A549 (cell line): ENCODE results near the gene TP53I11.

Experiments used
- BHLHE40 ChIP-seq: IDR thresholded peaks from 2 replicates; pipeline ENCODE4 v1.6.1; 2012; ENCODE audit warnings: low read depth, low read length, inconsistent platforms
- CHD2 ChIP-seq: fragments of 150-350 bp; IDR thresholded peaks from 2 replicates; pipeline ENCODE4 v1.6.1; 2014; ENCODE audit warnings: low read length; ENCODE audit not compliant: partially characterized antibody
- FOSL2 ChIP-seq, 2 experiments: fragments of 450-650 bp in 1 of 2; fragments of >200 bp in 1 of 2; sonication (Bioruptor Twin) in 1 of 2; formaldehyde crosslinking; IDR thresholded peaks; 2 replicates each; pipeline versions ENCODE4 v1.5.0 to v1.6.1; 2016 to 2020; ENCODE audit warnings: mild to moderate bottlenecking in 1 of 2, moderate library complexity in 1 of 2
- GATA3 ChIP-seq: IDR thresholded peaks from 2 replicates; pipeline ENCODE4 v1.6.1; 2012; ENCODE audit warnings: borderline replicate concordance
- POLR2A ChIP-seq: IDR thresholded peaks from 2 replicates; pipeline ENCODE4 v1.6.1; 2012; ENCODE audit warnings: mild to moderate bottlenecking, low read length
- RCOR1 ChIP-seq: fragments of 150-350 bp; IDR thresholded peaks from 2 replicates; pipeline ENCODE4 v1.6.1; 2014; ENCODE audit warnings: antibody characterized with exemption, low read length, low read depth
- SMC3 ChIP-seq: fragments of >200 bp; sonication (Bioruptor Twin); formaldehyde crosslinking; IDR thresholded peaks from 3 replicates; pipeline ENCODE4 v1.6.1; 2018; ENCODE audit warnings: inconsistent platforms
- TF ChIP-seq, protein P1 (sequence below): fragments of >200 bp; sonication (Bioruptor Twin); formaldehyde crosslinking; IDR thresholded peaks from 3 replicates; pipeline ENCODE4 v1.5.1; 2016
- TF ChIP-seq, protein P2 (sequence below): fragments of 200-600 bp; sonication (generic); IDR thresholded peaks from 2 replicates; pipeline ENCODE4 v1.6.1; 2016; ENCODE audit warnings: antibody characterized with exemption, mild to moderate bottlenecking, moderate library complexity

- TF ChIP-seq POLR2A (no peak), RCOR1 (no peak), GATA3 (no peak), SMC3 (no peak), FOSL2 (IDR thresholded peaks at IDR 0.05) (no peak), FOSL2 (CRISPR knock-in tag; IDR thresholded peaks at IDR 0.05) (no peak), CHD2 (no peak), BHLHE40 (no peak)
- TF ChIP-seq, protein P1, sequence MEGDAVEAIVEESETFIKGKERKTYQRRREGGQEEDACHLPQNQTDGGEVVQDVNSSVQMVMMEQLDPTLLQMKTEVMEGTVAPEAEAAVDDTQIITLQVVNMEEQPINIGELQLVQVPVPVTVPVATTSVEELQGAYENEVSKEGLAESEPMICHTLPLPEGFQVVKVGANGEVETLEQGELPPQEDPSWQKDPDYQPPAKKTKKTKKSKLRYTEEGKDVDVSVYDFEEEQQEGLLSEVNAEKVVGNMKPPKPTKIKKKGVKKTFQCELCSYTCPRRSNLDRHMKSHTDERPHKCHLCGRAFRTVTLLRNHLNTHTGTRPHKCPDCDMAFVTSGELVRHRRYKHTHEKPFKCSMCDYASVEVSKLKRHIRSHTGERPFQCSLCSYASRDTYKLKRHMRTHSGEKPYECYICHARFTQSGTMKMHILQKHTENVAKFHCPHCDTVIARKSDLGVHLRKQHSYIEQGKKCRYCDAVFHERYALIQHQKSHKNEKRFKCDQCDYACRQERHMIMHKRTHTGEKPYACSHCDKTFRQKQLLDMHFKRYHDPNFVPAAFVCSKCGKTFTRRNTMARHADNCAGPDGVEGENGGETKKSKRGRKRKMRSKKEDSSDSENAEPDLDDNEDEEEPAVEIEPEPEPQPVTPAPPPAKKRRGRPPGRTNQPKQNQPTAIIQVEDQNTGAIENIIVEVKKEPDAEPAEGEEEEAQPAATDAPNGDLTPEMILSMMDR: no peak
- TF ChIP-seq, protein P2, sequence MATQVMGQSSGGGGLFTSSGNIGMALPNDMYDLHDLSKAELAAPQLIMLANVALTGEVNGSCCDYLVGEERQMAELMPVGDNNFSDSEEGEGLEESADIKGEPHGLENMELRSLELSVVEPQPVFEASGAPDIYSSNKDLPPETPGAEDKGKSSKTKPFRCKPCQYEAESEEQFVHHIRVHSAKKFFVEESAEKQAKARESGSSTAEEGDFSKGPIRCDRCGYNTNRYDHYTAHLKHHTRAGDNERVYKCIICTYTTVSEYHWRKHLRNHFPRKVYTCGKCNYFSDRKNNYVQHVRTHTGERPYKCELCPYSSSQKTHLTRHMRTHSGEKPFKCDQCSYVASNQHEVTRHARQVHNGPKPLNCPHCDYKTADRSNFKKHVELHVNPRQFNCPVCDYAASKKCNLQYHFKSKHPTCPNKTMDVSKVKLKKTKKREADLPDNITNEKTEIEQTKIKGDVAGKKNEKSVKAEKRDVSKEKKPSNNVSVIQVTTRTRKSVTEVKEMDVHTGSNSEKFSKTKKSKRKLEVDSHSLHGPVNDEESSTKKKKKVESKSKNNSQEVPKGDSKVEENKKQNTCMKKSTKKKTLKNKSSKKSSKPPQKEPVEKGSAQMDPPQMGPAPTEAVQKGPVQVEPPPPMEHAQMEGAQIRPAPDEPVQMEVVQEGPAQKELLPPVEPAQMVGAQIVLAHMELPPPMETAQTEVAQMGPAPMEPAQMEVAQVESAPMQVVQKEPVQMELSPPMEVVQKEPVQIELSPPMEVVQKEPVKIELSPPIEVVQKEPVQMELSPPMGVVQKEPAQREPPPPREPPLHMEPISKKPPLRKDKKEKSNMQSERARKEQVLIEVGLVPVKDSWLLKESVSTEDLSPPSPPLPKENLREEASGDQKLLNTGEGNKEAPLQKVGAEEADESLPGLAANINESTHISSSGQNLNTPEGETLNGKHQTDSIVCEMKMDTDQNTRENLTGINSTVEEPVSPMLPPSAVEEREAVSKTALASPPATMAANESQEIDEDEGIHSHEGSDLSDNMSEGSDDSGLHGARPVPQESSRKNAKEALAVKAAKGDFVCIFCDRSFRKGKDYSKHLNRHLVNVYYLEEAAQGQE: no peak
These were observed 12.5 kb upstream of the TP53I11 start for GRCh38 chr11:44963136-44963535.
